GM18907 (cell line): ENCODE measurements around the gene SULT4A1.
"Not testable (repeated sequence)": the region's sequence is repeated elsewhere in the genome, so short reads cannot be mapped to it uniquely, and the experiment has no call there.

ENCODE experiments used
- ATAC-seq: cut with Tn5 transposase; IDR thresholded peaks from one replicate; pipeline ENCODE4 v1.9.1; 2021; ENCODE audit warnings: mild to moderate bottlenecking, moderate library complexity; ENCODE audit not compliant: unreplicated experiment

The SULT4A1 gene

GRCh38 chr22:43862074-43862881 is at the start of gene SULT4A1:
Gene SULT4A1 (minus strand): TSS chr22:43862513. CDS start chr22:43862382, 131 bp downstream.
- no peak for ATAC-seq

- ATAC-seq = no peak
Measured at GRCh38 chr22:43911351-43911750, 49.0 kb upstream of the SULT4A1 start.

GRCh38 chr22:43910178-43910695 is 47.9 kb upstream of the SULT4A1 start:
- ATAC-seq = no peak

DNA sequence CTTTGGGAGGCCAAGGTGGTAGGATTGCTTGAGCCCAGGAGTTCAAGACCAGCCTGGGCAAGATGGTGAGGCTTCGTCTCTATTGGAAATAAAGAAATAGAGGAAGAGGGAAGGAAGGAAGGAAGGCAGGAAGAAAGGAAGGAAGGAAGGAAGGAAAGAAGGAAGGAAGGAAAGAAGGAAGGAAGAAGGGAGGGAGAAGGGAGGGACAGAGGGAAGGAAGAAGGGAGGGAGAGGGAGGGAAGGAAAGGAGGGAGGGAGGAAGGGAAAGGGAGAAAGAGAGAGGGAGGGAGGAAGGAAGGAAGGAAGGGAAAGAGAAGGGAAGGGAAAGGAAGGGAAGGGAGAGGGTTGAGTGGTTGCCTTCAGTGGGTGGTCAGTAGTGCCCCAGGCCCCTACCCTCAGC is 47.4 kb upstream of the SULT4A1 start:
- ATAC-seq = no peak

- ATAC-seq = no peak
Measured at GRCh38 chr22:43905681-43906080, 43.4 kb upstream of the SULT4A1 start.

- not testable (repeated sequence) for ATAC-seq
Measured at GRCh38 chr22:43904412-43904811, 42.1 kb upstream of the SULT4A1 start.

DNA sequence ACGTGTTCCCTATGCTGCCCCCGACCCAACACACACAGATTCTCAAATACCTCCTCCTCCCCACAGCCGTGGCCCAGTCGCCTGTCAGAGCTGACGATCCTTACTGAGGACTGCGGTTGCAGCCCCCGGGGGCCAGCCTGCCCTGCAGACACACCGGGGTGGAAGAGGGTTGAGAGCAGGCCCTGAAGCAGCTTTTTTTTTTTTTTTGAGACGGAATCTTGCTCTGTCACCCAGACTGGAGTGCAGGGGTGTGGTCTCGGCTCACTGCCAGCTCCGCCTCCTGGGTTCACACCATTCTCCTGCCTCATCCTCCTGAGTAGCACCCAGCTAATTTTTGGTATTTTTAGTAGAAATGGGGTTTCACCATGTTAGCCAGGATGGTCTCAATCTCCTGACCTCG is 40.7 kb upstream of the SULT4A1 start:
- not testable (repeated sequence) for ATAC-seq

GRCh38 chr22:43901976-43902643 is 39.8 kb upstream of the SULT4A1 start:
- no peak for ATAC-seq

DNA sequence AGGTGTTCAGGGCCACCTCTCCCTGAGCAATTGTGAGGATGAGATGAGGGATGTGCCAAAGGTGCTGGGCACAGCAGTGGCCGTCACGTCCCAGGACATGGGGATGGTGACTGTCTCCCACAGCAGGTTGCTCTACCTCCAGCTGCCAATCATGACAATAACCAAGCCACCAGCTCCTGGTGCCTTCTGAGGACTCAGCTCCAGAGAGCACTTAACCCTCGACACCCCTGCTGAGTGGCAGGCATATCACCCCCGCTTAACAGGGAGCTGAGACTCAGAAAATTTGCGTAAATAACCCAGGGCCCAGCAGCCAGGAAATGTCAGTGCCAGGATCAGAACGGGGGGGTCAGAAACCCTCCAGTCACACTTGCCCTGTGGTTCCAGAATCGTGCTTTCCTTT is 37.9 kb upstream of the SULT4A1 start:
- no peak for ATAC-seq

DNA sequence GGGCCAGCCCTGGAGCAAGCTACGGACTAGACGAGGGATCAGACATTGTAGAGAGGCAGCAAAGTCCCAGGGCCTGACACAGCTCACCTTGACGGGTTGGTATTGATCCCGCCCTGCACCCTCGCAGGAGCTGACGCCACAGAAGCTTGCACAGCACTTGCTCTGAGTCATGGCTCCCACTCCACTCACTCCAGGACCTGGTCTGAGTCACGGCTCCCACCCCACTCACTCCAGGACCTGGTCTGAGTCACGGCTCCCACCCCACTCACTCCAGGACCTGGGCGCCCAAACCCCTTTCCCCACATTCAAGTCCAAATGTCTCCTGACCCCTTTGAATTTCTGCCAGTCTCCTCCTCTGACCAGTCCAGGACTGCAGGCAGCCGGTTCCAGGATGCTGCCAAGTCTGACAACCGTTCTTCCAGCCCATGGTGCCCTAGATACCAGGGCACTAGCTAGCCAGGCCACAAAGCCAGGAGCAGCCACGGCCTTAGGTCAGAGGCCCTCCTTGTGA is 35.5 kb upstream of the SULT4A1 start:
- ATAC-seq = no peak

DNA sequence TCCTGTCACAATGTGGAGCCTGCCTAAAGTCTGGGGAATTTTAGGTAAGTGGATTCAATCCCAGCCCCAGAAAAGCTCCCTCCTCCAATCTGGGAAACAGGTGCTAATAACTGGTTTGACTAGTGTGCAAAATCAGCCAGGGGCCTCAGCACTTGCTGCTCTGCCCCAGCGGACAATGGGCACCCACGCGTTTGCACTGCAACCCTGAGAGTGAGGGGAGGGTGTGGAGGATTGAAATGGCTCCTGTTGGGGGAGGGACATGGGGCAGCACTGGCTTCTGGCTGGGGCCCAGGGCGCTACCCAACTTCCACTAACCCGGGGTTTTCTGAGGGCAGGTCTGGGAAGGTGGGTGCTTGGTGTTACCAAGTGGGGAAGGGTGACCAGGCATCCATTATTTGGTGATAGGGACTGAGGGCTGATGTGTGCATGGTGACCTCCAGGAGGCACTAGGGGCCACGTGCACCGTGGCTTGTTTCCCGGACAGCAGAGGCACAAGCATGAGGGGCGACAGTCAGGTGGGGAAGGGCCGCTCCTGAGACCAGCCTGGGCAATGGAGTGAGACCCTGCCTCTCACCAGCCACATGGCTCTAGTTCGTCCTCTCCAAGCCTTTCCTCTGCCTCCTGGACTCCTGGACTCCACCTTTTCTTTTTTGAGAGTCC is 33.8 kb upstream of the SULT4A1 start:
- ATAC-seq = no peak

DNA sequence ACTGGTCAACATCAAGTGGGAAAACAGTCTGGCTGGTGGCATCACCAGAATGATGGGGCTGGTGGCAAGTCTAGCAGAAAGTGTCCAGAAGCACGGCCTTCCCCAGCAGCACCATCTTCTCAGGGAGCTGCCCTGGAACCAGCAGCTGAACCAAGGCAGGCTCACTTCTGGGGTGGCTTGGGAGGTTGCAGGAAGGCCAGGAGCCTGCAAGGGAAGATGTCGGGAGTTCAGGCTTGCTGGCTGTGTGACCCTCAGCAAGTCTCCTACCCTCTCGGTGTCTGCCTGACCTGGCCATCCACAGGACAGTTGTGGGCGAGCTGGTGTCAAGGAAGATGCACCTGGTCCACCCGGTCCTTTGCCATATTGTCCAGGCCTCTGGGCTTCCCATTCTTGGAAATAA is 31.8 kb upstream of the SULT4A1 start:
- ATAC-seq = no peak

DNA sequence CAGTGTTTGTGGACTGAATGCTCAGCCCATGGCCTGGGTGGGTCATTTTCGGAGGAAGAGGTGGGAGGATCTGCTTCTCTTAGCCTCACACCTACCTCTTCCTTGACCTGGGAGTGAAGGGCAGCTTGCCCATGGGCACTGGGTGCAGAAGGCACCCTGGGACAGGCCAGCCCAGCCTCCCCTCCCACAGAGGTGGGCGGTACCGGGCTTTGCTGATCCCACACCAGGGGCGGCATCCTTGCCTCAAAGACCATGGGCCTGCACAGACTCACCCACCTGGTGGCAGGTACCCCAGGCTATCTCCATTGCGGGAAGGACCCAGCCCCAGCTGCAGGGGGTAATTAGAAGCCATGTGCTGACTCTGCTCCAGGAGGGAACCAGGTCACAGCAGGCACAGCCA is 31.0 kb upstream of the SULT4A1 start:
- ATAC-seq = no peak

GRCh38 chr22:43892183-43892894 is 30.0 kb upstream of the SULT4A1 start:
- no peak for ATAC-seq

DNA sequence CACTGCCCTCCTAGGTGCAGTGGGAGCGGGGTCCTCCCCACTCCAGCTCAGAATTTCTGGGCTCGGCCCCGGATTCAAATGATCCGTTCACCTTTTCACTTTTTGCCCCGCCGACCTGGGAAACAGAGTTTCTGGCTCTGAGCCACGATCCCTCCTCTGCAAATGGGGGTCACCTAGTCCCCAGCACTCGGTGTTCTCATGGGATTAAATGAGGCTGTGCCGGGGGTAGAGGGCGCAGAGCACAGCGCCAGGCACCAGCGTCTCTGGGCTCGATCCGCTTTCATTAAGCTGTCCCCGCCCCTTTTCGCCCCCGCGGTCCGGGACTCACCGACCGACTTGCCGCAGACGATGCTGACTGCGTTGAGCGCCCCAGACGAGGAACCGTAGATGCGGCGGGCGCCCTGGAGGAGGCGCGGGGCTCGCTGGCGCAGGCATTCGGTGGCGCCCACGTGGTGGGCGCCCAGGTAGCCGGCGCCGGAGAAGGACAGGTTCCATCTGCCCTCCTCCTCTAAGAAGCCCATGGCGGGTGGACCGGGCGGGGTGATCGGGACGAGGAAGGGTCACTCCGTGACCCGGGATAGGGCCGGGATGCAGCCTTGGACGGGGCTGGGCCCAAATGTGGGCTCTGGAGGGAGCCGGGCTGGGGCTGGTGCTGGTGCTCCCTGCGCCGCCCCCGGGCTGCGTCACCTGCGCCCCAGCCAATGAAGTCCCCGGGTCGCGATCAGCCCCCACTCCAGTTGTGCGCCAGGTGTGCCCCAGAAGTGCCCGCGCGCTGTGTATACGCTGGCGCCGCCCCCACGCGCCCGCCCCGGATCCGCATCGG is 29.3 kb upstream of the SULT4A1 start, which contains the start of gene PNPLA5:
Gene PNPLA5 (minus strand): TSS at position 654 of the 823 bp plus-strand sequence. CDS start 133 bp downstream, at position 521.
- no peak for ATAC-seq

- no peak for ATAC-seq
Measured at GRCh38 chr22:43890901-43891331, 28.6 kb upstream of the SULT4A1 start.

DNA sequence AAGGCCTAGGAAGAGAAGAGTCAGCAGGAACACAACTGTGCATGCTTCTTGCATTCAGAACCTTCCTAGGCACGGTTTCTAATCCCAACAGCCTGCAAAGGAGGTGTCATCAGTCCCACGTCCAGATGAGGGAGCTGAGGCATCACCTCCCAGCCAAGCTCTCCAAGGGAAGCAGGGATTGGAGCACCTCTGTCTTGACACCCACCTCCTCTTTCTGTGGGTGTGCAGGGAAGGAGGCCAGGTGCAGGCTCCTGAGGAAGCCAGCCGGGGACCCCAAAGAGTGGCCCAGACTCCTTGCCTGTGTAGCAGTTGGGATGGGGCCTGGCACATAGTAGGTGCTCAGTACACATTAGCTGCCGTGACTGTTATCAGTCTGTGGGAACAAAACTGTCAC is 27.5 kb upstream of the SULT4A1 start:
- no peak for ATAC-seq

GRCh38 chr22:43889201-43889859 is 27.0 kb upstream of the SULT4A1 start:
- no peak for ATAC-seq

DNA sequence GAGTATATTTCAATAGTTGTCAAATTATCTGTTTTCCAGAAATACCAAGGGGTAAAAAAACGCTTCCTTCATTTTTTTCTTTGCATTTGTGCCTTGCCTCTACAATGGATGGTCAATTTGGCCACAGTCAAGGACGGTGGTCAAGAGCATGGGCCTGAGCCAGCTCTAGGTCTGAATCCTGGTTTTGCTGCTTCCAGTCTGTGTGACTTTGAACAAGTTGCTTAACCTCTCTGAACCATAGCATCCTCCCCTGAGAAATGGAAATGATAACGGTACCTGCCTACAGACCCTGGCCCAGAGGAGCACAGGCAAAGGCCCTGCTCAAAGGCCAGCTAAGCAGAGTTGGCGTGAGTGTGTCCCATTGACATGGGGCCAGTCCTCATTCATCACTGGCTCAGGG is 26.4 kb upstream of the SULT4A1 start:
- ATAC-seq = no peak
